Stimulated activated CD8-positive, alpha-beta memory T cell treated with anti-CD3 and anti-CD28 coated beads, Interleukin-7, amount 100 ng/mL, for 4 hours (primary cell): ENCODE results near the gene GEMIN4.
"Not testable (repeated sequence)": the region's sequence is repeated elsewhere in the genome, so short reads cannot be mapped to it uniquely, and the experiment has no call there.

Source experiments
- DNase-seq, 2 donors: peaks; one replicate each; pipeline ENCODE4 v3.0.0-alpha.2; 2020; ENCODE audit warnings: low read depth in 2 of 2

GEMIN4 gene

DNA sequence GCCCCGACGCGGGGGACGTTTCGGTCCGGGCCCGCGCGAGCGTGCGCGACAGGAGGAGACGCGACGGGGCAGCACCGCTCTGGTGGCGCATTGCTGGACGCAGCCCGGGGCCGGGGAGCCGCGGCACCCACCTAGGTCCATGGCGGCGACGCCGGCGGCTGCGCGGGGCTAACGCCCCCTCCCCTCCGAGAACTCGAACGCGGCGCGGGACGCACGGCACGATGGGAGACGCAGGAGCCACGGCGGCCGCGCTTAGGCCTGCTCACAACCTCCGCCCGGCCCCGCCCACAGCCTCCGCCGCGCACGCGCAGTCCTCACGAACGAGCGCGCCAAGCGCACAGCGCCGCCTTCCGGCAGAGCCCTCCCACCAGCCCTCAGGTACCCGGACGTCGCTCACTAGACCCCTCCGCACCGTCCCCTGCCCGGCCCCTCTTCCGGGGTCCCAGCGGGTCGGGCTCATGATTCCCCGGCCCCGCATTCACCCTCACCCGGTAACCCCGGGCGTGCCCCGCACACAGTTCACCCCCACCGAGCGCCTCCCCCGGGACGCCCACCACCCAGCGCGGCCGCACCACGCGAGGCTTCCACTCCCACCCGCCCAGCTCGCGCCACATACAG, at the start of gene GEMIN4:
GEMIN4 (minus strand) TSS at position 263 of the 618 bp plus-strand sequence; CDS start at position 141, 122 bp downstream.
- DNase-seq: peak; percentile 91 to 94

DNA sequence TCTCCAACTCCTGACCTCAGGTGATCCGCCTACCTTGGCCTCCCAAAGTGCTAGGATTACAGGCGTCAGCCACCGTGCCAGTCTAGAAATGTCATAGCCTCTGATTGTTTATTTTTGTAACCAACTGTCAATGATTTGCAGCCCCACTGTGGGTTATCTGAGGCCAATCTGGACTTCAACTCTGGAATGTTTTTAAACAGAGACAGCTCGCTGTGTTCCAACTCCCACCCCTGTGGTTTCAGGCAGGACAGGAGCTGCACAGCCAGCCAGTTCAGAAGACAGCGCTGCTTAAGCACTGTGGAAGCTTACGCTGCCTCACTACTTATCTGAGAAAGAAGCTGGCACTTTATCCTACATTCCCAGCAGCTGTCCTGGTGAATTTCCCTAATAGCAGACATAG, 49.6 kb upstream of the GEMIN4 start:
- DNase-seq: no peak

DNA sequence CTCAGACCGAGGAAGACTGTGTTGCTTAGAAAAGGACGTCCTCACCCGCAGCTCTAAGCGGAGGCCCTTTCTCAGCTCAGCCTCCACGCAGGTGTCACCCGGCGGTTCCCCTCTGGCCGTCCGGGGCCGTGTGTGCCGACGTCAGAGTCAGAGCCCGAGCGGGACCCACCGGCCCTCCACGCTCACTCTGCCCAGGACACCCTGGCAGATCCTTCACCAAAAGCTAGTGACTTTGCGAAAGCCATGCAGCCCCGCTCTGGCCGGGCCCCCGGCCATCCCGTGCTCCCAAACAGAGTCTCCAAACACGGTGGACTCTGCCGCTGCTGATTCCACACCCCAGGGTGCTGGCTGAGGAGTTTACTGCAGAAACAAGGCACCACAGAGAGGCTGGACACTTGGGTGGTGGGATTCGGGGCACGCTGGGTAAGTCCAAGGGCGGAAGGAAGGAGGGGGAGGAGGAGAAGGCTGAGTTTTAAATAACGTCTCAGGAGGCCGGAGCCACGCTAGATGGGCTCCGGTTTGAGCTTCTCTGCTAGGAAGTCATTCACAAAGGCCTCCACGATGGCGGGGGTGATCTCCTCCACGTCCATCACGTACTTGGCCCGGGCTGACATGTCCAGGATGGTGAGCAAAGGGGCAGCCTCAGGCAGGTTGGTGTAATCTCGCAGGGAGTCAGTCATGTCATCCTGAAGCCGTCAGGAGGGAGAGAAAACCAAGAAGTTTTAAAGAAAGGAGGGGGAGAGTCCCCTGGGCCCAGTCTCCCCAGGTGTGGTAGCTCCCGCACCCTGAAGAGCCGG, 48.6 kb upstream of the GEMIN4 start:
- no peak for DNase-seq

DNA sequence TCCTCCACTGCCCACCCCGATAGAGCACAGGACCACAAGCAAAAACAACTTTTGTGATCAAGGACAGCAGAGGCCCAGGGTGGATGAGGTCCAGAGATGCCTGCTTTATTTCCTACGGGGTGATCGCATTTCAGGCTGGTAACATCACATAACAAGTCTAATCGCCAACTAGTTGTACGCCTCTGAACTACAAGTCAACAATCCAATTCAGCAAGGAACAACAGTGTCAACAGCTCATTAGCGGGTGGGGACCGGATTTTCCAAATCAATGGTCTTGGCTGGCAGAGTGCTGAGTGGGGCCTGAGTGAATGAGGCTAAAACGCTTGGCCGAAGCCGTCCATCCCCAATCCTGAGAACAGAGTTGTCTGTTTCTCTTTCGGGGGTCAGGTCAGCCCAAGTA, 47.2 kb upstream of the GEMIN4 start:
- DNase-seq: no peak

DNA sequence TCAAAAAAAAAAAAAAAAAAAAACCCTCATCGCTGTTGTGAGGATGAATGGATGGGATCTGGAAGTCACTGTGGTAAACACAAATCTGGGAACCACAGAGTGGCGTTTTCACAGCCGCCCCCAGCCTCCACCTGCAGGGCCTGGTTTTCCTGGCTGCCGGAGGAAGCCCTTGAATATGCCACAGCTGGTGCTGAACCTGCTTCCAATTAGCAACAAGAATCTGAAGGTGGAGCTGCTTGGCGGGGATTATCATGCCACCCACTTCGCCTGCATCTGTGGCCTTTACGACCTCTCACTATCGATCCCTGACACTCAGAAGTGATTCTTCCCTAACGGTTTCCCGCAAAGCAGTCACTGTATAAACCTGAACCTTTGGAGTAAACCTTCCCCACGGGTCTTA, 46.2 kb upstream of the GEMIN4 start:
- no peak for DNase-seq

DNA sequence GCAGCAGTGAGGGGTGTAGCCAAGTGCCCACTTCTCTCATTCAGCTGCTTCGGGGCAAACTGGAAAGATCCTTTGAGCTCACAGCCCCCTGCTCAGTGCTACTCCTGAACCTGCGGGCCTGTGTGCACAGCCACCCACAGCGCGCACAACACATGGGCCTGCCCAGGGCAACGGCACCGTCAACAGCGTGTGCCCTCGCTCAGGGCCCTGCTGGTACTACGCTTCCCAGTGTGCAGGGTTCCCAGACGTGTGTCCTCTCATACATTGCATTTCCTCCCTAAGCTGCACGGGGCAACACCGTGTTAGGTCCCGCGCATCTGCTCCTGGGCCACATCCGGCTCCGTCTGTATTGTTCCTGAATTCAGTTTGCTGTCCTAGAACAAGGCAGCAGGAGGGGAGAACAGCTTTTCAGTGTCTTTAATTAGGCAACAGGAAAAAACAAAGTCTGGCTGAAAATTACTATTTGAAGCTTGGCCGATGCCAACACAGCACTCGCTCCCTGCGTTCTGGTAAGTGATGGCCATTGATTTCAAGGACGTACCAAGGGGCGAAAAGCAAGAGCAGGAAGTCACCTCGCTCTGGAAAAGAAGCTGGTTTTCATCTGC, 45.3 kb upstream of the GEMIN4 start:
- no peak for DNase-seq

DNA sequence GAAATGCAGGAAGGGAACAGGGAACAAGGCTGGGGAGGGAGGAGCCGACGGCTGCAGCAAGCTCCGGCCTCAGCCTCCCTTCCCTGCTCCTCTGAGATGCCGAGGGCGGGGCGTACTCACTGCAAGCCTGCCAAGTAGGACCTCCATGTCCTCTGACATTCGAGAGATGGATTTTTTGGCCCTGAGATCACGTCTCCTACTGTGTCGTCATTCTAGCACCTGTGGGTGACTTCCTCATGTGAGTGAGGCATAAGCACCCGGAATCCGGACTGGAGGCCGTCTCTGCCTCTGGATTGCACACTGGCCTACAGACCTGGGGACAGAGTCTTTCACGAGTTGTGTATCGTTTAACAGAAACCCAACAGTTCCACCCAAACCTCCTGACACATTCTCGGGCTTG, 44.5 kb upstream of the GEMIN4 start:
- no peak for DNase-seq

DNA sequence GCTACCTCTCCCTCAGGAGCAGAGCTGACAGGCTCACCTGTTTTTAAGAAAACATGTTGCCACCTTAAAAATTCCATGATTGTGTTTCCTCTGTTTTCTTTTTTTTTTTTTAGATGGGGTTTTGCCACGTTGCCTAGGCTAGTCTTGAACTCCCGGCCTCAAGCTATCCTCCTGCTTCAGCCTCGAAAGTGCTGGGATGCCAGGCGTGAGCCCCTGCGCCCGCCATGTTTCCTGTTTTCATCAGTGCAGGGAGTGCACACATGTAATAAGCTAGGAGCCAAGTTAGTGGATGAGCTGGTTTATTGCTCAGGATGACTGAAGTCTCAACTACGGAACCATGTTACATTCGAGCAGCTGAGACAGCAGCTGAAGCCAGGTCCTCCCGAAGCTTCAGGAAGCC, 43.7 kb upstream of the GEMIN4 start:
- DNase-seq: no peak

DNA sequence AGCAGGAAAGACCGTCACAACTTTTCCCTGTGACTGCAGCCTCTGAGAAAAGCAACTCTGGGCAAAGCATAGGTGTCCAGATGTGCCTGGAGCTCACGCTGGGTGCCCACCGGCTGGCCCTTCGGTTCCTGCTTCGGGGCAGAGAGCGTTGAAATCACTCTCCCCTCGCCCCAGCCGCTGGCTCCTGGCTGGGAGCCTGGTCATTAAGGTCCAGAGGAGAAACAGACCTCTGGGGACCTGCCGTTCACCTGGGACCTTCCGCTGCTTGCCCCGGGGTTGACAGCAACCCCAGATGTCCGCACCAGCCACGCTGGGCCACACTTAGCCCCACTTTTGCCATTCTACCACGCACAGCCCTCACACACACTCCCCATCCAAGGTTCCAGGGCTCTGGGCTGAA, 43.2 kb upstream of the GEMIN4 start:
- no peak for DNase-seq

DNA sequence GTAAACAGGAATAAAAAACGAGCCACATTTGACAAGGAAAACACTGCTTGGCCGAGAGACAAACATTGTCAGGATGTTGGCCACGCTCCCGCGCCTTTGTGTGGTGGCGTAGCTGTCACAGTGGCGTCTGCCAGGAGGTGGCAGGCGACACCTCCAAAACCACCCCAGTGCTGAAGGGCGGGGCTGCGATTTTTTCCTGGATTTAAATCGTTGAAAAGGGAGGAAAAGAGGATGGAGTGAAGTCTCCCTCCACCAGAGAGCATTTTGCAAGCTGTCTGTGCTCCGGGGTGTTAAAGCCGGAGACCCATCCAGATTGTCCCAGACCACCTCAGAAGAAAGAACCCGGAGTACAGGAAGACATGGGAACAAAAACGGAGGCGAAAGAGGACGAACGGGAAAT, 42.8 kb upstream of the GEMIN4 start:
- DNase-seq: peak in 1 of 2 donors; percentile 16

DNA sequence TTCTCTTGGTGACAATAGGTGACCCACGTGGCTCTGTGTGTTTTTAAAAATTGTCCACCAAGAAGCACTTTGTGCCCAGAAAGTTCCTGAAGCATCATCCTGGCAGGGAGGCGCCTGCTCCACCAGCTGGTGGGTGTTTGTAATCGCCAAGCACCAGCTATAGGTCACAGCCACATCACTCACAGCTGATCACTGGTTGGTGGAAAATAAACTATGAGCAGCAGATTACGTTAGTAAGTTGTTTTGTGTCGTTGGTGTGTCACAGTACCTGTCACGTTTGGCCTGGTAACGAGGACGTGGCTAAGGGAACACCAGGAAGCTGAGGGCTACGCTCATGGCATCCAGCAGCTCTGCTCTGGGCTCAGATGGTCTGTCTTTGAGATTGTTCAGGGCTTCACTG, 40.2 kb upstream of the GEMIN4 start:
- DNase-seq: no peak

DNA sequence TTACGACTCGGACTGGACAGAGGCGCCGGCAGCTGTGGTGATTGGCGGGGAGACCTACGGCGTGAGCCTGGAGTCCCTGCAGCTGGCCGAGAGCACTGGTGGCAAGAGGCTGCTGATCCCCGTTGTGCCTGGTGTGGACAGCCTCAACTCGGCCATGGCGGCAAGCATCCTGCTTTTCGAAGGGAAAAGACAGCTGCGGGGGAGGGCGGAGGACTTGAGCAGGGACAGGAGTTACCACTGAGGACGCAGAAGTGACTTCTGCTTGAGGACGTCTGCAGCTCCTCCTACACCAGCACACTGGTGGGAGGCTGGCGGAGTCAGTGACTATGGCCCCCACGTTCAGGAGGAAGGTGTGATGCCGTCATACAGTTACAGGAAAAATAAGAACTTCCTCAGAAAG, 39.8 kb upstream of the GEMIN4 start:
- DNase-seq: no peak

DNA sequence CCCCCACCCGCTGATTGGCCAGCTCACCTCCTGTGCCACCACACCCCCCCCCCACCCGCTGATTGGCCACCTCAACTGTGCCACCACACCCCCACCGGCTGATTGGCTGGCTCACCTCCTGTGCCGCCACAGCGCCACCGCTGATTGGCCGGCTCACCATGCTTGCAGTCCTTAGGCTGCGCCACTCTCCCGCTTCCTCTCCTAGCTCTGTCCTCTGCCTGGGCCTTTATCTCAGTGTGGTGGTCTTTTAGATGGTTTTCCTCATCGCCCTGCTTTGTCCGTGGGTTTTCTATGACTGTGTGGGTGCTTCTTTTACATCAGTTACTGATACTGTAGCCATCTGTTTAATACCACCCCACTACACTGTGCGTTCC, 38.8 kb upstream of the GEMIN4 start:
- not testable (repeated sequence) for DNase-seq

DNA sequence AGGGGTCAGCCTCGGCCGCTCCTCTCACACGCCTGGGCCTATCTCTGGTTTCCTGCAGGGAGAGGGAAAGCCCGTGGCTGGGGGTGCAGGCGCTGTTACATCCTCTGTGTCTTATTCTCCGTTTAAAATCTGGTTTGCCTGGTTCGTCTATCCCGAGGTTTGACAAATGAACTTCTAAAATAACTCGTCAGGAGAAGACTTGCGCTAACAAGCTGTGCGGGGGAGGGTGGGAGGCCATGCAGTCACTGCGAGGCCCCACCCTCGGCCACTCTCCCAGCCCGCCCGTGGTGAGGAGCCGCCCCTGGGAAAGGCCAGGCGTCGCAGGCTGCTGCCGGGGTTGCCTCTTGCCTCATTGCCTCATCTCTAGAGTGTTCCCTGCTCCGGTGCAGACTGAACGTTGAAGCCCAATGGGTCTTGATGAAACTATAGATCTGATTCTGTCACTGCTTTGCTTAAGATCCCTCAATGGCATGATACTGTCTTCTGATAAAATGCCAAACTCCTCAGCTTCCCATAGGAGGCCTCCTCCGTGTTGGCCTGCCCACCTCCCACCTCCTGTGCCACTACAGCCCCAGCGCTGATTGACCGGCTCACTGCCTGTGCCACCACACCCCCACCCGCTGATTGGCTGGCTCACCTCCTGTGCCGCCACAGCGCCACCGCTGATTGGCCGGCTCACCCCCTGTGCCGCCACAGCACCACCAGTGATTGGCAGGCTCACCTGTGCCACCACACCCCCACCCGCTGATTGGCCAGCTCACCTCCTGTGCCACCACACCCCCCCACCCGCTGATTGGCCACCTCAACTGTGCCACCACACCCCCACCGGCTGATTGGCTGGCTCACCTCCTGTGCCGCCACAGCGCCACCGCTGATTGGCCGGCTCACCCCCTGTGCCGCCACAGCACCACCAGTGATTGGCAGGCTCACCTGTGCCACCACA, 38.1 kb upstream of the GEMIN4 start:
- DNase-seq: not testable (repeated sequence)

DNA sequence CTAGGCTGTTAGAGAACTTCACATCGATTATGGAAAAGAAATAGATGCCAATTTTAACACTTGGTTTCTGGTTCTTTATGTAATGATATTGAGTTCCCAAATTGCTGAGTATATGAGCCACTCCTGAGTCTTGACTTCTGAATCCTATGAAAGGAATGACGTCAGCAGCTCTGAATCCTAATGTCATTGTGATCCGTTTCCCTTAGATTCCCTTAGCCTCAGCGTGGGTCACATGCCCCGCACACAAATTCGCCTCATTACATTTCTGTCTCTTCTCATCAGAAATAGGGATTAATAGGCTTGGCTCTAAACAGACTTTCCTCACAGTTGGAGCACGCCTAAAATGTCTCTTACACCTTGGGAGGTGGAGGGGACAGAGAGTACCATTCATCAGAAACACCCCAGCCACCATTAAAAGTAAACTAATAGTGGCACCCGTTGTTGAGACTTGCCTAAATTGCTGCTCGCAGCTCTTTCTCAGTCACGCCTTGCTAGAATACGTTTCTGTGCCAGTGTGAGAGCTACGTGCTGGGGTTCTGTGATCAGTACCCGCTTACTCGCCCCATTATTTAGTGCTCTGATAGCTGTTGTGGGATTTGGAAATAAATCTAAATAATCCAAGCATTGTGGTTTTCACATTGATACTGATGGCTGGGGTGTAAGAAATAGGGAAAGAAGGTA, 37.2 kb upstream of the GEMIN4 start:
- no peak for DNase-seq

DNA sequence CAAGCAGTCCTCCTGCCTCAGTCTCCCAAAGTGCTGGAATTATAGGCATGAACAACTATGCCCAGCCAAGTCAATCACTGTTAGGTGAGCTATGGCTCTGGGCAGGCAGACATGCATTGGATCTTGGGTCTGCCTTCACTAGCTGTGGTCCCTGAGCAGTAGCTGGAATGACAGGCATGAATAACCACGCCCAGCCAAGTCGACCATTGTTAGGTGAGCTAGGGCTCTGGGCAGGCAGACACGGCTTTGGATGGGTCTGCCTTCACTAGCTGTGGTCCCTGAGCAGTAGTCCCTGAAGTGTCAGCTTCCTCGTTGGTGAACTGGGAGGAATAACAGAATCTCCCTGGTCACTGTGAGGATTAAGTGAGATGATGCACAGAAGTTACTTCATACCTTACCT, 36.5 kb upstream of the GEMIN4 start:
- DNase-seq: no peak

DNA sequence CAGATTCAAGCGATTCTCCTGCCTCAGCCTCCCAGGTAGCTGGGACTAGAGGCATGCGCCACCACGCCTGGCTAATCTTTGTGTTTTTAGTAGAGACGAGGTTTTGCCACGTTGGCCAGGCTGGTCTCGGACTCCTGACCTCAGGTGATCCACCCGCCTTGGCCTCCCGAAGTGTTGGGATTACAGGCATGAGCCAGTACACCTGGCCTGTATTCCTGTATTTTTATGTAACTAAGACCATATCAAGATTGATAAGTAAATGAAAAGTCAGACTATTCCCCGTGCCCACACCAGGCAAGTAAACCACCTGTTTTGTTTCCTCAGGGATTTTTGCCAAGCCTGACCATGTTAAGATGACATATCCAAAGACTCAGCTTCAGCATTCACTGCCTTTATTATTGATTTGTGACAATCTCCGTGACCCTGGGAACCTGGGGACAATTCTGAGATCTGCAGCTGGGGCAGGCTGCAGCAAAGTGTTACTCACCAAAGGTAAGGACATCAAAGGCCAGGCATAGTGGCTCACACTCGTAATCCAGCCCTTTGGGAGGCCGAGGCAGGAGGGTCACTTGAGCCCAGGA, 35.7 kb upstream of the GEMIN4 start:
- DNase-seq: no peak

DNA sequence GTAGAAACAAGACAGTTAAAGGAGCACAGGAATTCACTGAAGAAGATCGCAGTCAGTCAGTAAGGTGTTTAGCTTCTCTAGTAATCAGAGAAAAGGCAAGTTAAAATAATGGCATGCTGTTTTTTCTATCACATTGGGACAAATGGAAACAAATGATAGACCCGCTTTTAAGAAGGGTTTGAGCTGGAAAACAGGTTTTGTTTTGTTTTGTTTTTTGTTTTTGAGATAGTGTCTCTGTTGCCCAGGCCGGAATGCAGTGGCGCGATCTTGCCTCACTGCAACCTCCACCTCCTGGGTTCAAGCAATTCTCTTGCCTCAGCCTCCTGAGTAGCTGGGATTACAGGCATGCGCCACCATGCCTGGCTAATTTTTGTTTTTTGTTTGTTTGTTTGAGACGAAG, 33.8 kb upstream of the GEMIN4 start:
- not testable (repeated sequence) for DNase-seq

DNA sequence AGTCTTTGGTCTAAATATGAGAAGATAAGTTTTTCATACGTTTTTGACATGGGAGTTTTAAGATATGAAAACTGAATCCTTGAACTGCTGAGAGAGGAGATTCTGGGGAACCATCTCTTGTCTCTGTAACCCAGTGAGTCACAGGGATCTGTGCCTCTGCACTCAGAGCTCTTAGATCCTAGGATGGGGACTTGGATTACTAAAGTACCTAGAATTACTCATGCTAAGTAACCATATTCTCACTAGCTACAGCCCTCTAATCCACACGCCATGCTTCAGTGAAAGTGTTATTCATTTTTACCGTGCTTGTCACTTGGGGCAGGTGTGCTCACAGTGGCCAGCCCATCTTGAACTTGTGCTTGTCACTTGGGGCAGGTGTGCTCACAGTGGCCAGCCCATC, 32.1 kb upstream of the GEMIN4 start:
- no peak for DNase-seq

DNA sequence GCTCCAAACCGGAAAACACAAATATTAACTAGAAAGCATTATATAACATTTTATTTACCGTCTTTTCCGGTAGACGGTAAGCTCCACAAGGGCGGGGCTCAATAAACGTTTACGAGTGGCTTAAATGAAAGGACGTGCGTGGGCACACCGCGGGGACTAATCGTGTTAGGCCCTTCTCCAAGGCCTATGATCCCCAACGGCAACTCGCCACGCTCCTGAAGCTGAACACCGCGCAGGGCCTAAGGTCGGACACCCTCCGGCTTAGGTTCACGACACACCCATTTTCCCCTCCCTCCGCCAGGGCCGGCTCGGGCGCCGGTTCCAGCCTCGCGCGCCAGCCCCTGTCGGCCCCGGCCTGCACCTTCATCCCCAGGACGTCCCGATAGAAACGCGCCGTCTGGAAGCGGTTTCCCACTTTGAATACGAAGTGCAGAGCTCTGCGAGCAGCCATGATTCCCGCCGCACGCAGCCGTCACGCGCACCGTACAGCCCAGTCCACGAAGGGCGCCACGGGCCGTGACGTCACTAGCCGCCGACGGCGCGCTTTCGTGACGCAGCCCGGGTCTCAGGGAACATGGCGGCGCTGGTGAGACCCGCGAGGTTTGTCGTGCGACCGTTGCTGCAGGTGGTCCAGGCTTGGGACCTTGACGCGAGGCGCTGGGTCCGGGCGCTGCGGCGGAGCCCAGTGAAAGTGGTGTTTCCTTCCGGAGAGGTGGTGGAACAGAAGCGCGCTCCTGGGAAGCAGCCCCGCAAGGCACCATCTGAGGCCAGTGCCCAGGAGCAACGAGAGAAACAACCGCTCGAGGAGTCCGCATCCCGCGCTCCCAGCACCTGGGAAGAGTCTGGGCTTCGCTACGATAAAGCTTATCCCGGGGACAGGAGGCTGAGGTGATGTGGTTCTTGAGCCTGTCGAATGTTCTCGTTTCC, 30.0 kb upstream of the GEMIN4 start, which contains the start of the genes GLOD4 and MRM3:
GLOD4 (minus strand) TSS at position 476 of the 927 bp plus-strand sequence; CDS start at position 451, 25 bp downstream.
MRM3 (plus strand) TSS at position 549 of the 927 bp plus-strand sequence; CDS start at position 575, 26 bp downstream.
- DNase-seq: peak; percentile 85 to 92
